Esophagus (tissue), 2 donors: ENCODE measurements around the gene VPS33B. TPM values are rescaled to one million over a fixed set of nuclear protein-coding genes. Genes with fewer than 3 reads are reported as not detected.

Source experiments
- H3K27ac ChIP-seq, 2 donors: one replicate each; pipeline ENCODE4 v1.5.1; 2013; ENCODE audit warnings: low read depth in 2 of 2, mild to moderate bottlenecking in 2 of 2, inconsistent platforms in 1 of 2, low read length in 1 of 2, moderate library complexity in 1 of 2
- H3K27me3 ChIP-seq, 2 donors: one replicate each; pipeline ENCODE4 v1.6.1; 2013; ENCODE audit warnings: low read length in 2 of 2, control low read depth in 1 of 2, mild to moderate bottlenecking in 1 of 2; ENCODE audit not compliant: insufficient read depth in 2 of 2, control insufficient read depth in 1 of 2
- H3K36me3 ChIP-seq, 2 donors: one replicate each; pipeline ENCODE4 v1.6.1; 2013; ENCODE audit warnings: low read length in 1 of 2; ENCODE audit not compliant: control insufficient read depth in 2 of 2, insufficient read depth in 2 of 2
- H3K4me1 ChIP-seq, 2 donors: one replicate each; pipeline ENCODE4 v1.6.1; 2013; ENCODE audit warnings: low read length in 1 of 2; ENCODE audit not compliant: control insufficient read depth in 2 of 2, insufficient read depth in 2 of 2
- H3K4me3 ChIP-seq, 2 donors: one replicate each; pipeline ENCODE4 v1.5.1; 2013; ENCODE audit warnings: low read length in 2 of 2, mild to moderate bottlenecking in 2 of 2, low read depth in 1 of 2, moderate library complexity in 1 of 2
- H3K9me3 ChIP-seq, 2 donors: one replicate each; pipeline ENCODE4 v1.6.1; 2013; ENCODE audit warnings: mild to moderate bottlenecking in 2 of 2, low read depth in 1 of 2, low read length in 1 of 2, moderate library complexity in 1 of 2; ENCODE audit not compliant: control insufficient read depth in 2 of 2, insufficient read depth in 1 of 2
- WGBS, 2 donors: extraction: QIAGEN DNeasy Blood & Tissue Kit; methylation state at CpG; one replicate each; pipeline ENCODE4 v1.1.7; 2013; 5-methylcytosine and 5-hydroxymethylcytosine counted together
- polyA plus RNA-seq, 2 donors: library from polyadenylated mRNA; stranded (reverse); fragments of 200-250 nt; gene quantifications; one replicate each; pipeline ENCODE4 v1.2.3, GENCODE V29; 2013
- donor health status: healthy with polysubstance abuse.
- donor health status: Bipolar disorder and iron deficiency.

Gene VPS33B
- polyA plus RNA-seq, 2 donors, result 7.6 to 8.3 TPM

DNA sequence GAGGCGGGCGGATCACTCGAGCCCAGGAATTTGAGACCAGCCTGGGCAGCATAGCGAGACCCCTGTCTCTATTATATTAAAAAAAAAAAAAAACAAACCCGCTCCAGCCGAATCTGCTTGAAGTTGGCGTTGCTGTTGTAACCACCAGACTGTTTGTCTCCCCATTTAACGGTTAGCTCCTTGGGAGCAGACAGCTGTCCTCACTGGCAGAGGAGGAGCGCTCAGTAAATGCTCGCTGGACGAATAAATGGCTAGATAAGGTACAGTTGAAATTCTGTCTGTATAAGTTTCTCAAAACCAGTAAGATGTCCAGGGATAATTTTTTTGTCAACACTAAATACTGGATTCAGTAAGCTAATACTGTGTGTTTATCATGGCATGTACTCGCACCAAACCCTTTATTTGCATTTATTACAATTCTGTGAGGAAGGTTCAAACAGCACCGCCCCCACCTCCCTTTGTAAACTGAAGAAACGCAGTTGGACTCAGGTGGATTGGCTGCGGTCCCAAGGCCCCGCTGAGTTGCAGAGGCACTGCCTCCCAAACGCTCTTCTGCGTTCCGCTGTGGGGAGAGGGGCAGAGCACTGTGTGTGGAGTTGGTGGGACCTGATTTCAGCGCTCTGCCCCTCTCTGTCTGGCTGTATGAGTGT is 66.6 kb downstream of the VPS33B start:
- WGBS, 2 donors, result 48 to 53% methylated on average over 20 of the region's 20 CpGs
- Histone ChIP-seq H3K27me3 (no peaks in the 10 kb centered on the region), H3K9me3 (no peaks in the 10 kb centered on the region), H3K36me3 (peaks cover 0 to 28% of the 10 kb centered on the region in 2 donors), H3K27ac (peak overlapping the region in 1 of 2 donors; percentile 13), H3K4me1 (peaks cover 7 to 12% of the 10 kb centered on the region in 2 donors), H3K4me3 (peak overlapping the region in 1 of 2 donors; percentile 75)

DNA sequence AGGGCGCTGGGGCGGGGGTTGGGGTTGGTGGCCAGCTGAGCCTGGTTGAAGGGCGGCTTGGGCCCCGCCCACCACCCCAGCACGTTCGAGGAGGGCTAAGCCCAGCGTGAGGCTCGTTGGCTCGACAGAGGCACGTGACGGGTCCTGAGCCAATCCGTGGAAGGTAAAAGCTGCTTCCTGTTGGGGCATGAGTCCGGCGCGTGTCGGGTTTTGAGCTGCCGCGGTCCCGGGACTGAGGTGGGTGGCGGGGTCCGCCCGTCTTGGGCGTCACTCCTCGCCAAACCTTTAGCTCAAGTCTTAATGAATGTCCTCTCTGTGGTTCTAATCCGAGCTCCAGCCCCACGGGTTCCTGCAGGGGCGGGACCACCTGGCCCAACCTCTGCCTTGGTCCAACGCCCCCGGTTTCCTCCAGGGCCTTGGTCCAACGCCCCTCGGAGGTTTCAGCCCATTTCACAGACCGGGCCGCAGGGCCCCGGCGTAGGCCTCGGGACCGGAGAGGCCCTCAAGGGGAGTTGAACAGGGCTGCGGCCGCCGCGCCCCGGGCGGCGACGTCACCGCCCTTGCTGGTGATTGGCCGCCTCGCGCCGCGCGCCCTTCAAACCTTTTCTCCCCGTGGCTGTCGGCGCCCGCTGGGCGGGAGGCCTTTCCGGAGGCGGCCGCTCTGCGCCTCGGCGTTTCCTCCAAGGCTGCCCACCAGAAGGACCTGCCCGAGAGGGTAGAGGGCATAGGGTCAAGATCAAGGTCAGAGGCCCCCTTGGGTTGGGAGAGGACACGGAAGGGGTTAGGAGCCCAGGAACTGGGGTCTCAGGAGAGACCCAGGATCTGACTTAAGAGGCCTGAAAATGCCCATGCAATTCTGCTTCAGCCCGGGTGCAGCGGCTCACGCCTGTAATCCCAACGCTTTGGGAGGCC is 67.4 kb downstream of the VPS33B start, which contains the start of gene RCCD1:
Gene RCCD1 (plus strand): TSS at position 173 of the 912 bp plus-strand sequence. CDS start 1,851 bp downstream, outside the sequence.
- Histone ChIP-seq H3K27ac (peak within 1 kb of the TSS; percentile 96), H3K9me3 (no peaks in the 10 kb centered on the region), H3K4me3 (peak within 1 kb of the TSS; percentile 68 to 75), H3K27me3 (no peaks in the 10 kb centered on the region), H3K36me3 (peaks cover 6 to 25% of the 10 kb centered on the region in 2 donors), H3K4me1 (peaks cover 7 to 12% of the 10 kb centered on the region in 2 donors)
- WGBS, 2 donors, result 1% methylated on average over 69 of the region's 69 CpGs

DNA sequence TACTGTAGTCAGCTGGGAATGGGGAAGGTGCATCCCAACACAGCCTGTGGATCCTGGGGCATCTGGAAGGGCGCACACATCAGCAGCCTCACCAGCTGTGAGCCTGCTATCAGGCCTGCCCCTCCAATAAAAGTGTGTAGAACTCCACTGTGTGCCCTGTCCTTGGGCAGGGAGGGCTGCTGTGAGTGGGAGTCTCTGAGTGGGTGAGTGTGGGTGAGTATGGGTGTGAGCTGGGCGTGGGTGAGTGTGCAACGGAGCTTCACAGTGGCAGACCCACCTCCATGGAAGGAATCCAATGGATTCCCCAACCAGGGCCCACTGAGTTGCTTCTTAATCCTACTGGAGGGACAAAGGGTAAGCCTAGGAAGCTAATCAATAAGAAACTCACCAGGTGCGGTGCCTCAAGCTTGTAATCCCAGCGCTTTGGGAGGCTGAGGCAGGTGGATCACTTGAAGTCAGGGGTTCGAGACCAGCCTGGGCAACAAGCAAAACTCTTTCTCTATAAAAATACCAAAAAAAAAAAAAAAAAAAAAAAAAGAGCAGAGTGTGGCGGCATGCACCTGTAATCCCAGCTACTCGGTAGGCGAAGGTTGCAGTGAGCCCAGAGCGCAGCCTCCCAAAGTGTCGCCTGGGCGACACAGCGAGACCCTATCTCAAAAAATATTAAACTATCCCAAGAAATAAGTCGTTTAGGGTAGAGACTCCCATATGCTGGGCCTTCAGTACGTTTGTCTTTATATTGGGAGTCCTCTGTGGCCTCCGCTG is 68.3 kb downstream of the VPS33B start:
- Histone ChIP-seq H3K4me3 (peak overlapping the region in 1 of 2 donors; percentile 75), H3K9me3 (no peaks in the 10 kb centered on the region), H3K36me3 (peaks cover 10 to 26% of the 10 kb centered on the region in 2 donors), H3K27me3 (no peaks in the 10 kb centered on the region), H3K27ac (peak overlapping the region; percentile 96), H3K4me1 (peaks cover 7 to 15% of the 10 kb centered on the region in 2 donors)
- WGBS, 2 donors, result 63 to 70% methylated on average over 16 of the region's 16 CpGs

DNA sequence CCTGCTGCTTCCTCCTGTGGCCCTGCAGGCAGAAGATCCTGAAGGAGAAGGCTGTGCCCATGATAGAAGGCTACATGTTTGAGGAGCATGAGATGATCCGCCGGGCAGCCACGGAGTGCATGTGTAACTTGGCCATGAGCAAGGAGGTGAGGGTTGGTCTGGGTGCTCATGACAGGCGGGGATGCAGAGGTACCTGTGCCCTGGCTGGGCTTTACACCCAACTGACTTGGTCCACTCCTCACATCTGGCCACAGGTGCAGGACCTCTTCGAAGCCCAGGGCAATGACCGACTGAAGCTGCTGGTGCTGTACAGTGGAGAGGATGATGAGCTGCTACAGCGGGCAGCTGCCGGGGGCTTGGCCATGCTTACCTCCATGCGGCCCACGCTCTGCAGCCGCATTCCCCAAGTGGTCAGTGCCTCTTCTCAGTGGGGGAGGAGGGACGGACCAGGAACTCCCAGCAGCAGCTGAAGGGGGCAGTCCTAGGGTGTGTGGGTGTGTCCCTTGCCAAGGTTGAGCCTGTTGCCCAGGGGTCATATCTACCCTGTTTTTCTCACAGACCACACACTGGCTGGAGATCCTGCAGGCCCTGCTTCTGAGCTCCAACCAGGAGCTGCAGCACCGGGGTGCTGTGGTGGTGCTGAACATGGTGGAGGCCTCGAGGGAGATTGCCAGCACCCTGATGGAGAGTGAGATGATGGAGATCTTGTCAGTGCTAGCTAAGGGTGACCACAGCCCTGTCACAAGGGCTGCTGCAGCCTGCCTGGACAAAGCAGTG is 69.3 kb downstream of the VPS33B start:
- H3K36me3 ChIP-seq, result peaks cover 13 to 34% of the 10 kb centered on the region in 2 donors
- no peaks in the 10 kb centered on the region for H3K9me3 ChIP-seq
- no peaks in the 10 kb centered on the region for H3K27me3 ChIP-seq
- 90 to 94% methylated on average over 14 of the region's 14 CpGs for WGBS, 2 donors
- no peak overlapping the region for H3K4me3 ChIP-seq
- H3K4me1 ChIP-seq, result peaks cover 7 to 16% of the 10 kb centered on the region in 2 donors
- H3K27ac ChIP-seq, result no peak overlapping the region

DNA sequence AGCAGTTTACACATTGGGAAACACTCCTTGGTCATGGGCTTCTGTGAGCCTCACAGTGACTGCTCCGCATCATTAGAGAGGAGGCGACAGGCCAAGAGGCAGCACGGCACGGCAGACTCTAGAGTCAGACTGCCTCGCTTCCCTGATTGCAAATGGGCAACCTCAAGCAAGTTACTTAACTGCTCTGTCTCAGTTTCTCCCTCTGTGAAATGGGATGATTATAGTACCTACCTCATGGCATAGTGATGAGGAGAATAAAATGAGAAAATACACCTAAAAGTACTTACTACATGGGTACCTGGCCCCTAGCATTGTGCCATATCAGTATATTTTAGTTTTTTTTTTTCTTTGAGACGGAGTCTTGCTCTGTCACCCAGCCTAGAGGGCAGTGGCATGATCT is 71.7 kb downstream of the VPS33B start:
- H3K27me3 ChIP-seq, result no peaks in the 10 kb centered on the region
- 95 to 97% methylated on average over 6 of the region's 6 CpGs for WGBS, 2 donors
- no peak overlapping the region for H3K27ac ChIP-seq
- H3K9me3 ChIP-seq, result no peaks in the 10 kb centered on the region
- no peak overlapping the region for H3K4me3 ChIP-seq
- H3K36me3 ChIP-seq, result peaks cover 25 to 51% of the 10 kb centered on the region in 2 donors
- H3K4me1 ChIP-seq, result peaks cover 0 to 11% of the 10 kb centered on the region in 2 donors

DNA sequence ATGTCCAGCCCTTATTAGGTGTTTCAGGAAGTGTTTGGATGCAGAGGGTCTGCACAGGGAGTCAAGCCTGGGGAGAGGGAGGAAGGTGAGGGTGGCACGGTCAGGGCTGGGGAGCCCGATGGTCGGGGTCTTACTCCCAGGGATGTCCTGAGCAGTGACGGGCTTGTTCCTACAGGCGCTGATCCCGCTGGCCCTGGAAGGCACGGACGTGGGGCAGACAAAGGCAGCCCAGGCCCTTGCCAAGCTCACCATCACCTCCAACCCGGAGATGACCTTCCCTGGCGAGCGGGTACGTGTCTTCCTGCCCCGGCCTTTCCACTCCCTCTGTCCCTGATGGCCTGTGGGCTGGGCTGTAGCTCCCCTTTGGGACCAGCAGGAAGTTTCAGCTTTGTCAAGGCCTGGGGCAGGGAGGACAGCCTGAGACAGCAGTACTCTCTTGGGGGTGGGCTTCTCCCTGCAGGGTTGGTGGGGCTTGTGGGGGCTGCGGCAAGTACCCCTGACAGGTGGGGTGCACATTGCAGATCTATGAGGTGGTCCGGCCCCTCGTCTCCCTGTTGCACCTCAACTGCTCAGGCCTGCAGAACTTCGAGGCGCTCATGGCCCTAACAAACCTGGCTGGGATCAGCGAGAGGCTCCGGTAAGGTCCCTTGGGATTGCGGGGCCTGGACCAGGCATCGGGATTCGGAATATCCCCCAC is 72.3 kb downstream of the VPS33B start:
- peak overlapping the region in 1 of 2 donors; percentile 27 for H3K27ac ChIP-seq
- H3K4me1 ChIP-seq, result peaks cover 0 to 8% of the 10 kb centered on the region in 2 donors
- H3K36me3 ChIP-seq, result peaks cover 26 to 51% of the 10 kb centered on the region in 2 donors
- no peak overlapping the region for H3K4me3 ChIP-seq
- H3K27me3 ChIP-seq, result no peaks in the 10 kb centered on the region
- H3K9me3 ChIP-seq, result no peaks in the 10 kb centered on the region
- WGBS, 2 donors, result 90 to 93% methylated on average over 23 of the region's 23 CpGs

Other genes starting within 250 kb of the VPS33B start
- gene FURIN, start 154.0 kb downstream of the VPS33B start, polyA plus RNA-seq, result 10 to 100 TPM; 21.0 to 22.3 TPM
- 1 to 10 TPM; 3.8 to 4.8 TPM for gene FES, start 138.1 kb downstream of the VPS33B start, polyA plus RNA-seq
- 10 to 100 TPM; 15.8 to 22.1 TPM for gene MAN2A2, start 119.3 kb downstream of the VPS33B start, polyA plus RNA-seq
- gene HDDC3, start 90.0 kb downstream of the VPS33B start, polyA plus RNA-seq, result 10 to 100 TPM in 1 of 2 donors, 1 to 10 TPM in 1; 9.1 to 10.5 TPM
- 10 to 100 TPM; 35.0 to 47.9 TPM for gene UNC45A, start 87.3 kb downstream of the VPS33B start, polyA plus RNA-seq
- 1 to 10 TPM; 8.1 to 8.7 TPM for gene RCCD1, start 67.7 kb downstream of the VPS33B start, polyA plus RNA-seq
- 10 to 100 TPM; 41.2 to 44.1 TPM for gene PRC1, start 28.1 kb downstream of the VPS33B start, polyA plus RNA-seq
- under 1 TPM; 0.02 to 0.07 TPM for gene SV2B, start 77.7 kb upstream of the VPS33B start, polyA plus RNA-seq